Pancreas (tissue), 10 donors: Measurements from ENCODE around the gene PSEN1. TPM values are rescaled to one million over a fixed set of nuclear protein-coding genes. Genes with fewer than 3 reads are reported as not detected.

ENCODE experiments used
- ATAC-seq, 4 donors: fragments of 200-7000 bp; cut with Tn5 transposase; one replicate each; pipeline versions ENCODE4 v1.8.0 to v1.9.1; 2020; ENCODE audit warnings: mild to moderate bottlenecking in 4 of 4, moderate library complexity in 4 of 4
- DNase-seq, 6 donors: peaks; one replicate each; pipeline ENCODE4 v3.0.0-alpha.2; 2020
- FAIRE-seq: peaks from 2 replicates; lab custom pipeline; 2012; peaks lifted over from hg19 to GRCh38; lab: Jason Lieb, UNC
- H3K27ac ChIP-seq, 4 donors: fragments of 200-600 bp; sonication (generic); 1 replicate in 3 of 4; 2 replicates in 1 of 4; pipeline versions ENCODE4 v1.5.0 to v1.8.0; 2020
- H3K27me3 ChIP-seq, 4 donors: fragments of 200-600 bp; one replicate each; pipeline ENCODE4 v1.8.0; 2021
- H3K36me3 ChIP-seq, 3 donors: fragments of 200-600 bp; sonication (generic) in 1 of 3; one replicate each; pipeline versions ENCODE4 v1.5.0 to v1.8.0; 2020 to 2021
- H3K4me1 ChIP-seq, 3 donors: fragments of 200-600 bp; one replicate each; pipeline ENCODE4 v1.8.0; 2021
- H3K4me3 ChIP-seq, 4 donors: fragments of 200-600 bp; sonication (generic) in 2 of 4; one replicate each; pipeline versions ENCODE4 v1.5.0 to v1.8.0; 2020 to 2021
- H3K9me3 ChIP-seq, 4 donors: fragments of 200-600 bp; one replicate each; pipeline ENCODE4 v1.8.0; 2021
- WGBS, 2 donors: extraction: QIAGEN DNeasy Blood & Tissue Kit; methylation state at CpG; one replicate each; pipeline ENCODE4 v1.1.7; 2013; 5-methylcytosine and 5-hydroxymethylcytosine counted together
- intact Hi-C, 3 donors: fragments of 100-400 bp; cut with DNase I; formaldehyde crosslinking; loops; one replicate each; pipeline versions ENCODE4 v1.11.1 to v1.14.2; 2022
- polyA plus RNA-seq, 2 donors: library from polyadenylated mRNA; stranded (reverse); fragments of 200-250 nt; gene quantifications; one replicate each; pipeline ENCODE4 v1.2.3, GENCODE V29; 2013
- total RNA-seq, 6 donors: library from RNA; stranded (reverse); fragmentation: NEBNext Ultra II Directional in 4 of 6; extraction: Animal tissue kit (Norgen Biotek cat#: 25700) in 4 of 6; gene quantifications; one replicate each; pipeline versions ENCODE4 v1.2.1 to v1.2.4, GENCODE V29; 2021 to 2023
- TF ChIP-seq, protein P1 (sequence below), 4 donors: fragments of 200-600 bp; sonication (generic) in 3 of 4; IDR thresholded peaks; one replicate each; pipeline versions ENCODE4 v1.5.0 to v1.8.0; 2021; ENCODE audit warnings: antibody characterized with exemption in 4 of 4
- donor health status: healthy with polysubstance abuse.
- donor health status: DM: no; HTN: no; CAD: no; lungs with moderate emphysema.
- donor health status: DM: no; HTN: no; CAD: no.
- donor health status: control.
- donor health status: control.
- donor health status: Bipolar disorder and iron deficiency.
- donor health status: DM: yes; HTN: yes; CAD: no.
- donor health status: DM: no; HTN: no; CAD: no.
- donor health status: DM: no; HTN: no; CAD: no.
- donor health status: DM: yes; HTN: yes; CAD: no.

PSEN1 gene
- total and polyA plus RNA-seq, 8 donors: 9.2 to 32.9 (median 18.4) TPM

DNA sequence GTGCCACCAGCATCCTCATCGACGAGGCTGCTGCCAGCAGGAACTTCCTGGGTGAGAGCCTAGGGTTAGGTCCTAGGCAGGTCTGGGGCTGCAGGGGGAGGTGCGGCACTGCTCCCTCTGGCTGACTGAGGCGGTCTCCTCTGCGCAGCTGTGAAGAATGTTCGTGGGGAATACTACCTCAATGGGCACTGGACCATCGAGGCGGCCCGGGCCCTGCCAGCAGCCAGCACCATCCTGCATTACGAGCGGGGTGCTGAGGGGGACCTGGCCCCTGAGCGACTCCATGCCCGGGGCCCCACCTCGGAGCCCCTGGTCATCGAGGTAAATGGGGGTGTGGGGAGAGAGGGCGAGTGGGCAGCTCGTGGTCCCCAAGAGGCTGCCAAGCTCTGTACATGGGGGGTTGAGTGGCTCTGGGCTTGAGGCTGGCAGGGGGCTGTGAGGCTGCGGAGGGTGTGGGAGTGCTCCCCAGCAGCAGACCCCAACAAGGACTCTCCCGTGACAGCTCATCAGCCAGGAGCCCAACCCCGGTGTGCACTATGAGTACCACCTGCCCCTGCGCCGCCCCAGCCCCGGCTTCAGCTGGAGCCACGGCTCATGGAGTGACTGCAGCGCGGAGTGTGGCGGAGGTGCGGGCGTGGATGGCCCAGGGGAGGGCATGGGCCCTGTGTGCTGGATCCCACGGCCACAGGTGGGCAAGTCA, 115.4 kb downstream of the PSEN1 start:
- DNase-seq (peak in 1 of 6 donors; percentile 42), ATAC-seq (no peak), FAIRE-seq (no peak)
- Histone ChIP-seq H3K36me3 (no peaks in the 10 kb centered on the region), H3K27ac (no peak overlapping the region), H3K4me3 (no peak overlapping the region), H3K9me3 (no peaks in the 10 kb centered on the region), H3K4me1 (no peaks in the 10 kb centered on the region), H3K27me3 (no peaks in the 10 kb centered on the region)
- TF ChIP-seq, protein P1, sequence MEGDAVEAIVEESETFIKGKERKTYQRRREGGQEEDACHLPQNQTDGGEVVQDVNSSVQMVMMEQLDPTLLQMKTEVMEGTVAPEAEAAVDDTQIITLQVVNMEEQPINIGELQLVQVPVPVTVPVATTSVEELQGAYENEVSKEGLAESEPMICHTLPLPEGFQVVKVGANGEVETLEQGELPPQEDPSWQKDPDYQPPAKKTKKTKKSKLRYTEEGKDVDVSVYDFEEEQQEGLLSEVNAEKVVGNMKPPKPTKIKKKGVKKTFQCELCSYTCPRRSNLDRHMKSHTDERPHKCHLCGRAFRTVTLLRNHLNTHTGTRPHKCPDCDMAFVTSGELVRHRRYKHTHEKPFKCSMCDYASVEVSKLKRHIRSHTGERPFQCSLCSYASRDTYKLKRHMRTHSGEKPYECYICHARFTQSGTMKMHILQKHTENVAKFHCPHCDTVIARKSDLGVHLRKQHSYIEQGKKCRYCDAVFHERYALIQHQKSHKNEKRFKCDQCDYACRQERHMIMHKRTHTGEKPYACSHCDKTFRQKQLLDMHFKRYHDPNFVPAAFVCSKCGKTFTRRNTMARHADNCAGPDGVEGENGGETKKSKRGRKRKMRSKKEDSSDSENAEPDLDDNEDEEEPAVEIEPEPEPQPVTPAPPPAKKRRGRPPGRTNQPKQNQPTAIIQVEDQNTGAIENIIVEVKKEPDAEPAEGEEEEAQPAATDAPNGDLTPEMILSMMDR (IDR thresholded peaks at IDR 0.05): no peak
- WGBS, 2 donors: 89 to 90% methylated on average over 28 to 30 of the region's 30 CpGs
- intact Hi-C loops: no loop called here

DNA sequence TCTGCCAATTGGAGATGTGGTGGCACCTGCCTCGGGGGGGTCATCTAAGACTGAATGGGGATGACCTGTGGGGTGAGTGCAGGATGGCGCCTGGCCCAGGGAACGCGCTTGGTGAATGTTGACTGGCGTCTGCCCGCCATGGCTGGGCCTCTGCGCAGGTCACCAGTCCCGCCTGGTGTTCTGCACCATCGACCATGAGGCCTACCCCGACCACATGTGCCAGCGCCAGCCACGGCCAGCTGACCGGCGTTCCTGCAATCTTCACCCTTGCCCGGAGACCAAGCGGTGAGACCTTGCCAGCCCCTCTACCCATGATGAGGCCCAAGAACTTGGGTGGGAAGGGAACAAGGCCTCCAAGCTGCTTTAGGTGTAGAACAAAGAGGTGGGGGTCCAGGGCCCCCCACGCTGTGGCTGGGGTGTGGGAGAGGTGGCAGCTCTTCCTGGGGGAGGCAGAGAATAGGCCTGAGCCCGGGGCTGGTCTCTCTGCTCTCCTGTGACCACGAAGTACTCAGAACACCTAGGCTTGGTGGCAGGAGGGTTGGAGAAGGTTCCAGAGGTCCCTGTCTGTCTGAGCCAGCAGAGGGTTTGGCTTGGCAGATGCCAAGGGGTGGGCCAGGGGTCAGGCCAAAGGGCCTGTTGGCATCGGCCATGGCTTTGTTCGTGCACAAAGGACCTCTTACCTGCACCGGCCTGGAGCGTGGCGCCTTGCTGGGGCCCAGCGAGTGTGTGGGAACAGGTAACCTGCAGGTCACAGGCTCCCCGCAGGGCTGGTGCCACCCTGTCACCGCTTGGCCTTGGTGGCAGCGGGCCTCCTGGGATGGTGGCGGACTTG, 116.4 kb downstream of the PSEN1 start:
- DNase-seq (peak in 1 of 6 donors; percentile 57), FAIRE-seq (no peak), ATAC-seq (no peak)
- no peaks in the 10 kb centered on the region for H3K4me1 ChIP-seq
- WGBS, 2 donors: 83 to 84% methylated on average over 29 of the region's 29 CpGs
- TF ChIP-seq, protein P1 (IDR thresholded peaks at IDR 0.05): no peak
- H3K27ac ChIP-seq: no peak overlapping the region
- H3K4me3 ChIP-seq: no peak overlapping the region
- H3K27me3 ChIP-seq: no peaks in the 10 kb centered on the region
- H3K36me3 ChIP-seq: no peaks in the 10 kb centered on the region
- H3K9me3 ChIP-seq: no peaks in the 10 kb centered on the region
- intact Hi-C loops: no loop called here

DNA sequence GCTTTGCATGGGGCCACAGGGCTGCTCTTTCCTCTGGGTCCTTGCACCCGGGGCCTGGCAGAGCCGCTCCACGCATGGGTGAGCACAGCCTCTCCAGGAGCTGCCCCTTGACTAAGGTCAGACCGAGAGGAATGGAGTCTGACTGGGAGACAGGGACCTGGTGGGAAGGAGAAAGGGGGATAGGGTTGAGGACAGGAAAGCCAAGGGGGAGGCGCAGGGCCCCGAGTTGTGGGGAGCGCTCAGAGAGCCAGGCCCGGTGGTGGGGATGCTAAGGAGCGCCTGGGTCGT, 117.0 kb downstream of the PSEN1 start:
- no peak for FAIRE-seq
- intact Hi-C loops: no loop called here
- no peaks in the 10 kb centered on the region for H3K27me3 ChIP-seq
- 85 to 87% methylated on average over 6 to 10 of the region's 10 CpGs for WGBS, 2 donors
- no peaks in the 10 kb centered on the region for H3K4me1 ChIP-seq
- H3K9me3 ChIP-seq: no peaks in the 10 kb centered on the region
- H3K4me3 ChIP-seq: no peak overlapping the region
- H3K36me3 ChIP-seq: no peaks in the 10 kb centered on the region
- no peak for ATAC-seq
- TF ChIP-seq, protein P1 (IDR thresholded peaks at IDR 0.05): no peak
- no peak overlapping the region for H3K27ac ChIP-seq
- no peak for DNase-seq

DNA sequence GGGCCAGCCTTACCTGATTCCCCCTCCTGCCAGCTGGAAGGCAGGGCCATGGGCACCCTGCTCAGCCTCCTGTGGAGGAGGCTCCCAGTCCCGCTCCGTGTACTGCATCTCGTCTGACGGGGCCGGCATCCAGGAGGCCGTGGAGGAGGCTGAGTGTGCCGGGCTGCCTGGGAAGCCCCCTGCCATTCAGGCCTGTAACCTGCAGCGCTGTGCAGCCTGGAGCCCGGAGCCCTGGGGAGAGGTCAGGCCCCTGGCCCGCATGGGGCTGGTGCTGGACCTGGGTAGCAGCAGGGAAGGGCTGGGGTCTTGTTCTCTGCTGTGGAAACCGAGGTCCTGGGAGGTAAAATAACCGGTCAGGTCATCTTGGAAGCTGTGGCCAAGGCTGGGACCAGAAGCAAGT, 117.4 kb downstream of the PSEN1 start:
- no peaks in the 10 kb centered on the region for H3K9me3 ChIP-seq
- no peaks in the 10 kb centered on the region for H3K4me1 ChIP-seq
- no peak overlapping the region for H3K27ac ChIP-seq
- no peak for FAIRE-seq
- no peak for ATAC-seq
- H3K27me3 ChIP-seq: no peaks in the 10 kb centered on the region
- no peak overlapping the region for H3K4me3 ChIP-seq
- DNase-seq: peak in 1 of 6 donors; percentile 59
- H3K36me3 ChIP-seq: no peaks in the 10 kb centered on the region
- 88 to 91% methylated on average over 12 of the region's 12 CpGs for WGBS, 2 donors
- intact Hi-C loops: no loop called here
- TF ChIP-seq, protein P1 (IDR thresholded peaks at IDR 0.05): no peak
